Smooth muscle cell (in vitro differentiated cells): Measurements from ENCODE around the gene BAG2. TPM values are rescaled to one million over a fixed set of nuclear protein-coding genes. Genes with fewer than 3 reads are reported as not detected.
A peak's percentile ranks its signal among the peaks of the same experiment; 100 is the strongest.

Source experiments
- DNase-seq: peaks from one replicate; lab custom pipeline; 2025; ENCODE audit not compliant: unreplicated experiment; lab: John Stamatoyannopoulos, UW
- H2AFZ ChIP-seq: fragments of 200-600 bp; sonication (generic); 2 replicates; pipeline ENCODE4 v1.6.0; 2016; ENCODE audit warnings: antibody characterized with exemption, low read depth, mild to moderate bottlenecking
- H3F3A ChIP-seq: fragments of 200-600 bp; sonication (generic); 2 replicates; pipeline ENCODE4 v1.6.0; 2017; ENCODE audit warnings: antibody characterized with exemption, low read depth
- H3K27ac ChIP-seq: fragments of 200-600 bp; sonication (generic); 2 replicates; pipeline ENCODE4 v1.5.1; 2016; ENCODE audit warnings: low read depth, mild to moderate bottlenecking
- H3K27me3 ChIP-seq: fragments of 200-600 bp; sonication (generic); 2 replicates; pipeline ENCODE4 v1.6.1; 2016; ENCODE audit warnings: low read depth, mild to moderate bottlenecking
- H3K36me3 ChIP-seq: fragments of 200-600 bp; sonication (generic); 2 replicates; pipeline ENCODE4 v1.5.1; 2016; ENCODE audit warnings: low read depth
- H3K4me1 ChIP-seq: fragments of 200-600 bp; sonication (generic); 2 replicates; pipeline ENCODE4 v1.5.1; 2016; ENCODE audit warnings: low read depth
- H3K4me2 ChIP-seq: fragments of 200-600 bp; sonication (generic); 2 replicates; pipeline ENCODE4 v1.6.0; 2016; ENCODE audit warnings: mild to moderate bottlenecking
- H3K4me3 ChIP-seq: fragments of 200-600 bp; sonication (generic); 2 replicates; pipeline ENCODE4 v1.5.1; 2016; ENCODE audit warnings: mild to moderate bottlenecking
- H3K79me2 ChIP-seq: fragments of 200-600 bp; sonication (generic); 2 replicates; pipeline ENCODE4 v1.6.0; 2016; ENCODE audit warnings: low read depth, mild to moderate bottlenecking
- H3K9ac ChIP-seq: fragments of 200-600 bp; sonication (generic); 2 replicates; pipeline ENCODE4 v1.6.0; 2016; ENCODE audit warnings: low read depth
- H3K9me3 ChIP-seq: fragments of 200-600 bp; sonication (generic); replicated peaks from 2 replicates; pipeline ENCODE4 v1.5.1; 2016; ENCODE audit warnings: low read depth
- H4K20me1 ChIP-seq: fragments of 200-600 bp; sonication (generic); 2 replicates; pipeline ENCODE4 v1.6.0; 2016; ENCODE audit warnings: low read depth
- WGBS: methylation state at CpG from one replicate; pipeline ENCODE4 v1.1.7; 2016; ENCODE audit warnings: low lambda C conversion rate; 5-methylcytosine and 5-hydroxymethylcytosine counted together
- polyA plus RNA-seq: library from polyadenylated mRNA; unstranded; fragments of >200 nt; fragmentation: Nextera tagmentation; extraction: Ambion mirVana; gene quantifications from 2 replicates; pipeline ENCODE4 v1.2.1, GENCODE V29; 2016
- total RNA-seq: library from RNA; depleted of rRNA; stranded (reverse); fragments of >200 nt; gene quantifications from 2 replicates; pipeline ENCODE4 v1.2.3, GENCODE V29; 2014
- TF ChIP-seq, protein P1 (sequence below): fragments of 200-600 bp; sonication (generic); IDR thresholded peaks from 2 replicates; pipeline ENCODE4 v1.5.1; 2017; ENCODE audit warnings: borderline replicate concordance, mild to moderate bottlenecking, antibody characterized with exemption; ENCODE audit not compliant: insufficient read depth, poor library complexity, severe bottlenecking

The BAG2 gene
- total and polyA plus RNA-seq, 2 experiments from 2014 or later, result 12.4 to 15.7 TPM

DNA sequence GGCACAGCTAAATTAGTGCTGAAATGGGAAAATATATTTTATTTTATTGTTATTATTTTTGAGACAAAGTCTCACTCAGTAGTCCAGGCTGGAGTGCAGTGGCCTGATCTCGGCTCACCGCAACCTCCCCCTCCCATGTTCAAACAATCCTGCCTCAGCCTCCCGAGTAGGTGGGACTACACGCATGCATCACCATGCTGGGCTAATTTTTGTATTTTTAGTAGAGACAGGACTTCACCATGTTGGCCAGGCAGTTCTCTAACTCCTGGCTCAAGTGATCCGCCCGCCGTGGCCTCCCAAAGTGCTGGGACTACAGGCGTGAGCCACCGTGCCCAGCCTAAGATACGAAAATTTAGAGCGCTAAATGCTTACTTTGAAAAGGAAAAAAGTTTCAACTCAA is 45.1 kb downstream of the BAG2 start:
- Histone ChIP-seq H3K79me2 (peaks cover 99% of the 10 kb centered on the region), H3K27ac (no peak overlapping the region), H3K4me3 (no peak overlapping the region), H3F3A (no peaks in the 10 kb centered on the region), H3K9me3 (no peaks in the 10 kb centered on the region), H3K27me3 (no peaks in the 10 kb centered on the region), H2AFZ (no peak overlapping the region), H3K36me3 (no peaks in the 10 kb centered on the region), H3K9ac (no peak overlapping the region), H3K4me2 (peak overlapping the region; percentile 6), H3K4me1 (peaks cover 20% of the 10 kb centered on the region), H4K20me1 (peaks cover 59% of the 10 kb centered on the region)
- WGBS, result 95% methylated on average over 11 of the region's 11 CpGs
- TF ChIP-seq, protein P1, sequence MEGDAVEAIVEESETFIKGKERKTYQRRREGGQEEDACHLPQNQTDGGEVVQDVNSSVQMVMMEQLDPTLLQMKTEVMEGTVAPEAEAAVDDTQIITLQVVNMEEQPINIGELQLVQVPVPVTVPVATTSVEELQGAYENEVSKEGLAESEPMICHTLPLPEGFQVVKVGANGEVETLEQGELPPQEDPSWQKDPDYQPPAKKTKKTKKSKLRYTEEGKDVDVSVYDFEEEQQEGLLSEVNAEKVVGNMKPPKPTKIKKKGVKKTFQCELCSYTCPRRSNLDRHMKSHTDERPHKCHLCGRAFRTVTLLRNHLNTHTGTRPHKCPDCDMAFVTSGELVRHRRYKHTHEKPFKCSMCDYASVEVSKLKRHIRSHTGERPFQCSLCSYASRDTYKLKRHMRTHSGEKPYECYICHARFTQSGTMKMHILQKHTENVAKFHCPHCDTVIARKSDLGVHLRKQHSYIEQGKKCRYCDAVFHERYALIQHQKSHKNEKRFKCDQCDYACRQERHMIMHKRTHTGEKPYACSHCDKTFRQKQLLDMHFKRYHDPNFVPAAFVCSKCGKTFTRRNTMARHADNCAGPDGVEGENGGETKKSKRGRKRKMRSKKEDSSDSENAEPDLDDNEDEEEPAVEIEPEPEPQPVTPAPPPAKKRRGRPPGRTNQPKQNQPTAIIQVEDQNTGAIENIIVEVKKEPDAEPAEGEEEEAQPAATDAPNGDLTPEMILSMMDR, result no peak
- no peak for DNase-seq

DNA sequence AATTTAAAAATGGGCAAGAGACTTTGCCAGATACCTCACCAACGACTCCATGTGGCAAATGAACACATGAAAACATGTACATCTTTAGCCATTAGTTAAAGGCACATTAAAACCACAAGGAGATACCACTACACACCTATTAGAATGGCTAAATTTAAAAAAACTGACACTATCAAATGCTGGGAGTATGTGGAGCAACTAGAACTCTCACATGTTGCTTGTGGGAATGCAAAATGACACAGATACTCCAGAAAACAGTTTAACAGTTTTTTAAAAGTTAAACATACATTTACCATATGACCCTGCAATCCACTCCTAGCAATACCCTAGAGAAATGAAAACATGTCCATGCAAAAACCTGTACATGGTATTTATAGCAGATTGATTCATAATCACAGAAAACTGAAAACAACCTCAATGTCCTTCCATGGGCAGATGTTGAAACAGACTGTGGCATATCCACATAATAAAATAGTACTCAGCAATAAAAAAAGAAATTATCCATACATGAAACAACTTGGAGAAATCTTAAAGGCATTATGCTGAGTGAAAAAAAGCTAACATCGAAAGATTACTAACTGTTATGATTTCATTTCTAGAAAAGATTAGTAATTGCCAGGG is 48.1 kb downstream of the BAG2 start:
- H3K27me3 ChIP-seq, result no peaks in the 10 kb centered on the region

DNA sequence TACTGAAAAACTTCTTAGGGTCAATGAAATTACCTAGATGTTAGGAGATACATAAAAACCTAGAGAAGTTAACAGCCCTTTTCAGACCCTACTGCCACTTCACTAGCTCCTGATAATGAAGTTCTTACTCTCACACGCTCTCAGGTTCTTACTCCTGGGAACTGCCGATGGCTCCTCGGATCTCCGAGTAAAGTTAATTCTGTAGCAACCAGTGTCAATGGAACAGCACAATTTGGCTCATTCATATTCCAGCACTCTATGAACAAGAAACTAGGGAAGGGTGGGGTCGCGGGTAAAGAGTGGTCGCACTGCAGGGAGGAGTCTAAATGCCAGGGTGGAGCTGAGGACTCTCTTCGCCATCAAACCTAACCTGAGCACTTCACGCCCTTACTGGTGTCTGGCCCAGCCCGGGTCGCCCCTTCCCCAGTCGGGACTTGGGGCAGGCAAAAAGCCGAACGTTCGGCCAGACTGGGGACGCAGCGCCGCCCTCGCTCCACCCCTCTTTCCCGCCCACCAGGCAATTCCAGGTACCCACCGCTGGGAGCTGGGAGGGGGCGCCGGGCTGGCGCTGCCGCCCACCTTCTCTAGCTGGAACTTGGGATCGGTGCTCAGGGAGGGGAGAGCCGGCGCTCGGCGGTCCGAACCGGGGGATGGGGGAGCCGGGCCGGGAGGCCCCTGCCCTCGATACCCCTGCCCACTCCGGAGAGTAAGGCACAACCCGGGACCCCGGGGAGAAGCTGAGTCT is 49.2 kb downstream of the BAG2 start:
- H3K27me3 ChIP-seq, result no peaks in the 10 kb centered on the region
- H3K9me3 ChIP-seq, result no peaks in the 10 kb centered on the region
- H3K4me3 ChIP-seq, result peak overlapping the region; percentile 99
- peak overlapping the region; percentile 84 for H3K9ac ChIP-seq
- under 1% methylated on average over 33 of the region's 38 CpGs for WGBS
- H3K4me1 ChIP-seq, result peaks cover 33% of the 10 kb centered on the region
- no peaks in the 10 kb centered on the region for H3F3A ChIP-seq
- peak; percentile 49 for DNase-seq
- H2AFZ ChIP-seq, result peak overlapping the region; percentile 88
- H4K20me1 ChIP-seq, result peaks cover 22% of the 10 kb centered on the region
- H3K4me2 ChIP-seq, result peak overlapping the region; percentile 96
- H3K79me2 ChIP-seq, result peaks cover 58% of the 10 kb centered on the region
- TF ChIP-seq, protein P1, result peak; percentile 28
- peak overlapping the region; percentile 64 for H3K27ac ChIP-seq
- H3K36me3 ChIP-seq, result no peaks in the 10 kb centered on the region

More for the DNA sequence above, 48.1 kb downstream of the BAG2 start:
- Histone ChIP-seq H3K9me3 (no peaks in the 10 kb centered on the region), H3K79me2 (peaks cover 70% of the 10 kb centered on the region), H3K4me3 (peak overlapping the region; percentile 99), H3F3A (no peaks in the 10 kb centered on the region), H4K20me1 (peaks cover 32% of the 10 kb centered on the region), H3K4me2 (peak overlapping the region; percentile 96), H3K36me3 (no peaks in the 10 kb centered on the region), H3K27ac (peak overlapping the region; percentile 10), H3K4me1 (peaks cover 32% of the 10 kb centered on the region), H2AFZ (no peak overlapping the region), H3K9ac (no peak overlapping the region)
- TF ChIP-seq, protein P1, result no peak
- 96% methylated on average over 2 of the region's 2 CpGs for WGBS
- DNase-seq, result no peak
